SK-N-SH treated with all-trans-retinoic acid at 6 μM for 48 hours (cell line): ENCODE data around the gene TAC1.
A peak's percentile ranks its signal among the peaks of the same experiment; 100 is the strongest.

Source experiments
- ATAC-seq: fragments of 200-7000 bp; cut with Tn5 transposase; 3 replicates; pipeline ENCODE4 v1.9.1; 2020; ENCODE audit warnings: mild to moderate bottlenecking, moderate library complexity
- ARNTL ChIP-seq: fragments of 450-650 bp; formaldehyde crosslinking; IDR thresholded peaks from 2 replicates; pipeline ENCODE4 v1.5.0; 2020; ENCODE audit warnings: low read depth, mild to moderate bottlenecking, moderate library complexity, borderline replicate concordance
- BACH2 ChIP-seq: fragments of 250-450 bp; sonication (Bioruptor Pico); IDR thresholded peaks from 2 replicates; pipeline ENCODE4 v1.9.0; 2021; ENCODE audit warnings: mild to moderate bottlenecking, borderline replicate concordance
- CSDC2 ChIP-seq: fragments of 250-450 bp; sonication (Bioruptor Pico); IDR thresholded peaks from 2 replicates; pipeline ENCODE4 v1.5.0; 2020; ENCODE audit warnings: mild to moderate bottlenecking, moderate library complexity
- ESRRG ChIP-seq: fragments of 250-450 bp; sonication (Bioruptor Pico); IDR thresholded peaks from 2 replicates; pipeline ENCODE4 v1.6.1; 2021; ENCODE audit warnings: mild to moderate bottlenecking
- GLIS3 ChIP-seq: fragments of 250-450 bp; sonication (Bioruptor Pico); IDR thresholded peaks from 2 replicates; pipeline ENCODE4 v1.5.0; 2020; ENCODE audit warnings: mild to moderate bottlenecking, moderate library complexity
- ISL1 ChIP-seq: fragments of 250-450 bp; sonication (Bioruptor Pico); IDR thresholded peaks from 2 replicates; pipeline ENCODE4 v2.1.2; 2022; ENCODE audit warnings: mild to moderate bottlenecking, moderate library complexity
- OSR1 ChIP-seq: fragments of 250-450 bp; sonication (Bioruptor Pico); IDR thresholded peaks from 2 replicates; pipeline ENCODE4 v1.8.0; 2022; ENCODE audit warnings: moderate library complexity, mild to moderate bottlenecking, inconsistent platforms
- PPARA ChIP-seq: fragments of 250-450 bp; sonication (Bioruptor Pico); IDR thresholded peaks from 2 replicates; pipeline ENCODE4 v1.5.0; 2020; ENCODE audit warnings: mild to moderate bottlenecking, borderline replicate concordance
- SNAI2 ChIP-seq: fragments of 250-450 bp; sonication (Bioruptor Pico); IDR thresholded peaks from 2 replicates; pipeline ENCODE4 v1.5.0; 2020; ENCODE audit warnings: mild to moderate bottlenecking, moderate library complexity
- TCF4 ChIP-seq: fragments of 250-450 bp; sonication (Bioruptor Pico); IDR thresholded peaks from 2 replicates; pipeline ENCODE4 v1.8.0; 2021; ENCODE audit warnings: mild to moderate bottlenecking, moderate library complexity, borderline replicate concordance
- TOX ChIP-seq: fragments of 250-450 bp; sonication (Bioruptor Pico); IDR thresholded peaks from 2 replicates; pipeline ENCODE4 v1.8.0; 2021; ENCODE audit warnings: mild to moderate bottlenecking, moderate library complexity, borderline replicate concordance
- ZC3H10 ChIP-seq: fragments of 250-450 bp; sonication (Bioruptor Pico); IDR thresholded peaks from 2 replicates; pipeline ENCODE4 v1.5.1; 2021; ENCODE audit warnings: mild to moderate bottlenecking, moderate library complexity
- ZFP3 ChIP-seq: fragments of 250-450 bp; sonication (Bioruptor Pico); IDR thresholded peaks from 2 replicates; pipeline ENCODE4 v1.5.0; 2020; ENCODE audit warnings: mild to moderate bottlenecking, moderate library complexity
- ZFP30 ChIP-seq: fragments of 450-650 bp; formaldehyde crosslinking; IDR thresholded peaks from 2 replicates; pipeline ENCODE4 v1.5.0; 2022; ENCODE audit warnings: mild to moderate bottlenecking, moderate library complexity
- ZNF565 ChIP-seq: fragments of 450-650 bp; formaldehyde crosslinking; conservative IDR thresholded peaks from 2 replicates; pipeline ENCODE4 v1.5.0; 2020; ENCODE audit warnings: low read depth, mild to moderate bottlenecking, moderate library complexity
- ZNF70 ChIP-seq: fragments of 450-650 bp; formaldehyde crosslinking; IDR thresholded peaks from 2 replicates; pipeline ENCODE4 v1.5.0; 2020; ENCODE audit warnings: mild to moderate bottlenecking, moderate library complexity
- ZNF8 ChIP-seq: fragments of 450-650 bp; formaldehyde crosslinking; IDR thresholded peaks from 2 replicates; pipeline ENCODE4 v1.5.0; 2020; ENCODE audit warnings: mild to moderate bottlenecking, moderate library complexity
- TF ChIP-seq, protein P1 (sequence below): fragments of 250-450 bp; sonication (Bioruptor Pico); IDR thresholded peaks from 2 replicates; pipeline ENCODE4 v1.8.0; 2021; ENCODE audit warnings: low read depth, mild to moderate bottlenecking, moderate library complexity, borderline replicate concordance
- TF ChIP-seq, protein P2 (sequence below): fragments of 250-450 bp; sonication (Bioruptor Pico); IDR thresholded peaks from 2 replicates; pipeline ENCODE4 v1.8.0; 2020; ENCODE audit warnings: mild to moderate bottlenecking, moderate library complexity, borderline replicate concordance
- TF ChIP-seq, protein P3 (sequence below): fragments of 250-450 bp; sonication (Bioruptor Pico); IDR thresholded peaks from 2 replicates; pipeline ENCODE4 v1.5.0; 2020; ENCODE audit warnings: mild to moderate bottlenecking, moderate library complexity
- TF ChIP-seq, protein P4 (sequence below): fragments of 250-450 bp; sonication (Bioruptor Pico); IDR thresholded peaks from 2 replicates; pipeline ENCODE4 v1.5.1; 2020; ENCODE audit warnings: low read depth, mild to moderate bottlenecking, moderate library complexity
- TF ChIP-seq, protein P5 (sequence below): fragments of 250-450 bp; sonication (Bioruptor Pico); IDR thresholded peaks from 2 replicates; pipeline ENCODE4 v1.5.1; 2021; ENCODE audit warnings: mild to moderate bottlenecking, moderate library complexity

Gene TAC1, protein sequence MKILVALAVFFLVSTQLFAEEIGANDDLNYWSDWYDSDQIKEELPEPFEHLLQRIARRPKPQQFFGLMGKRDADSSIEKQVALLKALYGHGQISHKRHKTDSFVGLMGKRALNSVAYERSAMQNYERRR

DNA sequence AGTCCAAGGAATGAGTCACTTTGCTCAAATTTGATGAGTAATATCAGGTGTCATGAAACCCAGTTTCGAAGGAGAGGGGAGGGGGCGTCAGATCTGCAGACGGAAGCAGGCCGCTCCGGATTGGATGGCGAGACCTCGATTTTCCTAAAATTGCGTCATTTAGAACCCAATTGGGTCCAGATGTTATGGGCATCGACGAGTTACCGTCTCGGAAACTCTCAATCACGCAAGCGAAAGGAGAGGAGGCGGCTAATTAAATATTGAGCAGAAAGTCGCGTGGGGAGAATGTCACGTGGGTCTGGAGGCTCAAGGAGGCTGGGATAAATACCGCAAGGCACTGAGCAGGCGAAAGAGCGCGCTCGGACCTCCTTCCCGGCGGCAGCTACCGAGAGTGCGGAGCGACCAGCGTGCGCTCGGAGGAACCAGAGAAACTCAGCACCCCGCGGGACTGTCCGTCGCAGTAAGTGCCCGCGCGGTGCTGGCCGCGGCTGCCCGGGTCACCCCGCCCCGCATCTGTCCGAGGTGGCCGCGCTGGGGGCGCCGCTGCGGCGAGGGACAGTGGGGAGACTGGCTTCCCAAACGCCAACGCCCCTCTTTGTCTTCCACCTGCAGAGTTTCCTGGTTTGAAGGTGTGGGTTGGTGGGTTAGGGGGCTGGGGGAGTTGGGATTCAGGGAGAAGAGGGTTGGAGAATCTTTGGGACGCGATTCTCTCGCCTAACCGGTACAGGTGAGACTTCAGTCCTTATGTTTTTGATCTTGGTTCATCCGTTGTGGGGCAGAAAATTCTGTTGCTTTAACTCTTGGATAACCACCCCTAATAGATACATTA is at the start of gene TAC1:
TSS of gene TAC1 (plus strand) at position 351 of the 829 bp plus-strand sequence. CDS start 527 bp downstream, outside the sequence.
- TF ChIP-seq SNAI2 (CRISPR knock-in tag), result no peak
- TF ChIP-seq ZC3H10 (CRISPR knock-in tag), result no peak
- no peak for TF ChIP-seq PPARA
- TF ChIP-seq OSR1 (CRISPR knock-in tag), result no peak
- no peak for TF ChIP-seq GLIS3 (CRISPR knock-in tag)
- no peak for TF ChIP-seq ESRRG
- no peak for TF ChIP-seq TOX (CRISPR knock-in tag)
- no peak for TF ChIP-seq ZFP30 (CRISPR knock-in tag)
- no peak for TF ChIP-seq CSDC2 (CRISPR knock-in tag)
- no peak for TF ChIP-seq TCF4 (CRISPR knock-in tag)
- no peak for TF ChIP-seq ARNTL (CRISPR knock-in tag)
- ATAC-seq, result peak; percentile 60

DNA sequence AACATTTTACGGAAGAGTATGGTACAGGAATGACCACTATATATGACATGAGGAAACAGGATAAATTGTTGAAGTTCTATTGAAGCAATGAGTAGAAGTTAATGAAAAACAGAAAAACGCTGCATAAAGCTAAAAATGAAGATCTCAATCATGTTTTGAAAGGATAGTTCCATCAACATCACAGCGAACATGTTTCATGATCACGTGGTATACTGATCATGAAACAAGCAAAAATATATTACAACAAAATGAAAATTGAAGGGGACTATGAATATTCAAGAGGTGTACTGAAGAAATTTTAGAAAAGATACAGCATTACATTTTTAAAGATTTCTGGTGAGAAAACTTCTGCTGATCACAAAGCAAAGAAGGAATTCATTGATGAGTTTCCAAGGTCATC is 45.9 kb upstream of the TAC1 start:
- no peak for ATAC-seq
- TF ChIP-seq CSDC2 (CRISPR knock-in tag) (no peak), ZNF565 (no peak)
- TF ChIP-seq, protein P1, sequence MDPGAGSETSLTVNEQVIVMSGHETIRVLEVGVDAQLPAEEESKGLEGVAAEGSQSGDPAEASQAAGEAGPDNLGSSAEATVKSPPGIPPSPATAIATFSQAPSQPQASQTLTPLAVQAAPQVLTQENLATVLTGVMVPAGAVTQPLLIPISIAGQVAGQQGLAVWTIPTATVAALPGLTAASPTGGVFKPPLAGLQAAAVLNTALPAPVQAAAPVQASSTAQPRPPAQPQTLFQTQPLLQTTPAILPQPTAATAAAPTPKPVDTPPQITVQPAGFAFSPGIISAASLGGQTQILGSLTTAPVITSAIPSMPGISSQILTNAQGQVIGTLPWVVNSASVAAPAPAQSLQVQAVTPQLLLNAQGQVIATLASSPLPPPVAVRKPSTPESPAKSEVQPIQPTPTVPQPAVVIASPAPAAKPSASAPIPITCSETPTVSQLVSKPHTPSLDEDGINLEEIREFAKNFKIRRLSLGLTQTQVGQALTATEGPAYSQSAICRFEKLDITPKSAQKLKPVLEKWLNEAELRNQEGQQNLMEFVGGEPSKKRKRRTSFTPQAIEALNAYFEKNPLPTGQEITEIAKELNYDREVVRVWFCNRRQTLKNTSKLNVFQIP (CRISPR knock-in tag), result no peak
- TF ChIP-seq, protein P2, sequence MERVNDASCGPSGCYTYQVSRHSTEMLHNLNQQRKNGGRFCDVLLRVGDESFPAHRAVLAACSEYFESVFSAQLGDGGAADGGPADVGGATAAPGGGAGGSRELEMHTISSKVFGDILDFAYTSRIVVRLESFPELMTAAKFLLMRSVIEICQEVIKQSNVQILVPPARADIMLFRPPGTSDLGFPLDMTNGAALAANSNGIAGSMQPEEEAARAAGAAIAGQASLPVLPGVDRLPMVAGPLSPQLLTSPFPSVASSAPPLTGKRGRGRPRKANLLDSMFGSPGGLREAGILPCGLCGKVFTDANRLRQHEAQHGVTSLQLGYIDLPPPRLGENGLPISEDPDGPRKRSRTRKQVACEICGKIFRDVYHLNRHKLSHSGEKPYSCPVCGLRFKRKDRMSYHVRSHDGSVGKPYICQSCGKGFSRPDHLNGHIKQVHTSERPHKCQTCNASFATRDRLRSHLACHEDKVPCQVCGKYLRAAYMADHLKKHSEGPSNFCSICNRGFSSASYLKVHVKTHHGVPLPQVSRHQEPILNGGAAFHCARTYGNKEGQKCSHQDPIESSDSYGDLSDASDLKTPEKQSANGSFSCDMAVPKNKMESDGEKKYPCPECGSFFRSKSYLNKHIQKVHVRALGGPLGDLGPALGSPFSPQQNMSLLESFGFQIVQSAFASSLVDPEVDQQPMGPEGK (CRISPR knock-in tag), result no peak

DNA sequence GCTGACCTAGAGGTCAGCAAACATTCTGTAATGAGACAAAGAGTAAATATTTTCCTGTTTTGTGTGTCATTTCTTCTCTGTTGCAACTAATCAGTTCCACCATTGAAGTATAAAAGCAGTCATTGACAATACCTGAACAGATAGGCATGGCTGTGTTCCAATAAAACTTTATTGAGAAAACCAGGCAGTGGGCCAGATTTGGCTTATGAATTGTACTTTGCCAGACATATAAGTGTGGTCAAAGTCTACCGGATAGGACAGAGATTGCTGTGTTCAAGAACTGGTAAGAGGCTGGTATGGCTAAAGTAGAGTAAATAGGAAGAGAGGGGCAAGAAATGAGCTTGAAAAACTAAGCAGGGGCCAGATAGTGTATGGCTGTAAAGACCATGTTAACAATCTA is 38.3 kb upstream of the TAC1 start:
- no peak for ATAC-seq
- TF ChIP-seq BACH2 (CRISPR knock-in tag) (no peak), ZFP3 (CRISPR knock-in tag) (no peak), PPARA (no peak), OSR1 (CRISPR knock-in tag) (no peak), SNAI2 (CRISPR knock-in tag) (no peak), ESRRG (no peak), ZNF70 (CRISPR knock-in tag) (no peak), ZFP30 (CRISPR knock-in tag) (no peak), ISL1 (CRISPR knock-in tag) (no peak), ARNTL (CRISPR knock-in tag) (no peak), ZNF565 (no peak), TOX (CRISPR knock-in tag) (no peak), GLIS3 (CRISPR knock-in tag) (no peak), ZNF8 (CRISPR knock-in tag) (no peak), CSDC2 (CRISPR knock-in tag) (no peak)
- TF ChIP-seq, protein P1 (CRISPR knock-in tag), result no peak
- TF ChIP-seq, protein P3, sequence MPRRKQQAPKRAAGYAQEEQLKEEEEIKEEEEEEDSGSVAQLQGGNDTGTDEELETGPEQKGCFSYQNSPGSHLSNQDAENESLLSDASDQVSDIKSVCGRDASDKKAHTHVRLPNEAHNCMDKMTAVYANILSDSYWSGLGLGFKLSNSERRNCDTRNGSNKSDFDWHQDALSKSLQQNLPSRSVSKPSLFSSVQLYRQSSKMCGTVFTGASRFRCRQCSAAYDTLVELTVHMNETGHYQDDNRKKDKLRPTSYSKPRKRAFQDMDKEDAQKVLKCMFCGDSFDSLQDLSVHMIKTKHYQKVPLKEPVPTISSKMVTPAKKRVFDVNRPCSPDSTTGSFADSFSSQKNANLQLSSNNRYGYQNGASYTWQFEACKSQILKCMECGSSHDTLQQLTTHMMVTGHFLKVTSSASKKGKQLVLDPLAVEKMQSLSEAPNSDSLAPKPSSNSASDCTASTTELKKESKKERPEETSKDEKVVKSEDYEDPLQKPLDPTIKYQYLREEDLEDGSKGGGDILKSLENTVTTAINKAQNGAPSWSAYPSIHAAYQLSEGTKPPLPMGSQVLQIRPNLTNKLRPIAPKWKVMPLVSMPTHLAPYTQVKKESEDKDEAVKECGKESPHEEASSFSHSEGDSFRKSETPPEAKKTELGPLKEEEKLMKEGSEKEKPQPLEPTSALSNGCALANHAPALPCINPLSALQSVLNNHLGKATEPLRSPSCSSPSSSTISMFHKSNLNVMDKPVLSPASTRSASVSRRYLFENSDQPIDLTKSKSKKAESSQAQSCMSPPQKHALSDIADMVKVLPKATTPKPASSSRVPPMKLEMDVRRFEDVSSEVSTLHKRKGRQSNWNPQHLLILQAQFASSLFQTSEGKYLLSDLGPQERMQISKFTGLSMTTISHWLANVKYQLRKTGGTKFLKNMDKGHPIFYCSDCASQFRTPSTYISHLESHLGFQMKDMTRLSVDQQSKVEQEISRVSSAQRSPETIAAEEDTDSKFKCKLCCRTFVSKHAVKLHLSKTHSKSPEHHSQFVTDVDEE (CRISPR knock-in tag), result no peak
- TF ChIP-seq, protein P2 (CRISPR knock-in tag), result no peak
- TF ChIP-seq, protein P4, sequence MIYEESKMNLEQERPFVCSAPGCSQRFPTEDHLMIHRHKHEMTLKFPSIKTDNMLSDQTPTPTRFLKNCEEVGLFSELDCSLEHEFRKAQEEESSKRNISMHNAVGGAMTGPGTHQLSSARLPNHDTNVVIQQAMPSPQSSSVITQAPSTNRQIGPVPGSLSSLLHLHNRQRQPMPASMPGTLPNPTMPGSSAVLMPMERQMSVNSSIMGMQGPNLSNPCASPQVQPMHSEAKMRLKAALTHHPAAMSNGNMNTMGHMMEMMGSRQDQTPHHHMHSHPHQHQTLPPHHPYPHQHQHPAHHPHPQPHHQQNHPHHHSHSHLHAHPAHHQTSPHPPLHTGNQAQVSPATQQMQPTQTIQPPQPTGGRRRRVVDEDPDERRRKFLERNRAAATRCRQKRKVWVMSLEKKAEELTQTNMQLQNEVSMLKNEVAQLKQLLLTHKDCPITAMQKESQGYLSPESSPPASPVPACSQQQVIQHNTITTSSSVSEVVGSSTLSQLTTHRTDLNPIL, result no peak
- TF ChIP-seq, protein P5, sequence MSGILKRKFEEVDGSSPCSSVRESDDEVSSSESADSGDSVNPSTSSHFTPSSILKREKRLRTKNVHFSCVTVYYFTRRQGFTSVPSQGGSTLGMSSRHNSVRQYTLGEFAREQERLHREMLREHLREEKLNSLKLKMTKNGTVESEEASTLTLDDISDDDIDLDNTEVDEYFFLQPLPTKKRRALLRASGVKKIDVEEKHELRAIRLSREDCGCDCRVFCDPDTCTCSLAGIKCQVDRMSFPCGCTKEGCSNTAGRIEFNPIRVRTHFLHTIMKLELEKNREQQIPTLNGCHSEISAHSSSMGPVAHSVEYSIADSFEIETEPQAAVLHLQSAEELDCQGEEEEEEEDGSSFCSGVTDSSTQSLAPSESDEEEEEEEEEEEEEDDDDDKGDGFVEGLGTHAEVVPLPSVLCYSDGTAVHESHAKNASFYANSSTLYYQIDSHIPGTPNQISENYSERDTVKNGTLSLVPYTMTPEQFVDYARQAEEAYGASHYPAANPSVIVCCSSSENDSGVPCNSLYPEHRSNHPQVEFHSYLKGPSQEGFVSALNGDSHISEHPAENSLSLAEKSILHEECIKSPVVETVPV (CRISPR knock-in tag), result no peak
